ENCODE results near the gene ARL6IP6. TPM values are rescaled to one million over a fixed set of nuclear protein-coding genes. Genes with fewer than 3 reads are reported as not detected.

Gene ARL6IP6
- total and polyA plus RNA-seq, 8 donors: 2.2 to 134 (median 12.8) TPM

DNA sequence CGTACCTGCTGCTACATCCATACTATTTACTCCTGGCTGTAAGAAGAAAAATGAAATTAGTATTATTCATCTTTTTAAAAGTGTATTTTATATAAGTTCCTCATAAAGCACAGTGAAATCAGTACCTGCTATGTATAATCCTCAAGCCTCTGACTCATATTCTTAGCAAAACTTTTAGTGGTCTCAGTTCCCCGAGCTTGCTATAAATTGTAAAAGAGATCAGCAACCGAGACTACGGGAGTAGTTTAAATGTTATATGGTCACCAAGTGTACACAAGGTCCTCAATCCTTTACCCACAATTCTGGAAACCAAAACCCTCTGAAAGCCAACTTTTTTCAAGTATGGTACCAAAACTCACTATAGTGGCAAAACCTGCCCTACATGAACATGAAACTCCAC is 25.4 kb upstream of the ARL6IP6 start:
- H3K9me3 ChIP-seq: no peaks in the 10 kb centered on the region
- peaks cover 0 to 33% (median 22%) of the 10 kb centered on the region in 4 donors for H3K36me3 ChIP-seq
- DNase-seq: no peak
- intact Hi-C loops (cut with DNase I; ENCODE audit: low total_unique reads): no loop called here
- H3K4me3 ChIP-seq: no peak overlapping the region
- H3K4me1 ChIP-seq: peaks cover 0 to 8% (median 1%) of the 10 kb centered on the region in 4 donors
- TF ChIP-seq EP300 (IDR thresholded peaks at IDR 0.05) (no peak), POLR2AphosphoS5 (IDR thresholded peaks at IDR 0.05) (no peak), CTCF (IDR thresholded peaks at IDR 0.05) (no peak), POLR2A (IDR thresholded peaks at IDR 0.05) (no peak)
- no peaks in the 10 kb centered on the region for H3K27me3 ChIP-seq
- H3K27ac ChIP-seq: no peak overlapping the region
- 85 to 91% (median 88%) methylated on average over 4 of the region's 4 CpGs for WGBS, 5 donors

DNA sequence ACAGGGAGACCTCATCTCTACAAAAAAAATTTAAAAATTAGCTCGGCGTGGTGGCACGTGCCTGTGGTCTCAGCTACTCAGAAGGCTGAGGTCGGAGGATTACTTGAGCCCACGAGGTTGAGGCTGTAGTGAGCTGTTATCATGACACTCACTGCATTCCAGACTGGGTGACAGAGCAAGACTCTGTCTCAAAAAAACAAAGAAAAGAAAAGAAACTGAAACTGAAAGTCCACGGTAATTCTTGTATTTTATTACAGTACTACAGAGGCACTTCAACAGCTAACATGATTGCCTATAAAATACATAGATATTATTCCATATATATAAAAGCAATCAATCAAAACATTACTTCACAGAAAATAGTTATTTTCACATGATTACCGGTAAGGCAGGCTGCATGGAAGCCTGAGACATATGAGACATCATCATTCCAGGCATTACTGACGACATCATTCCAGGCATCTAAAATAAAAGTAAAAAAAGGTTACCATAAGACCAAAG is 24.2 kb upstream of the ARL6IP6 start:
- intact Hi-C loops (cut with DNase I; ENCODE audit: low total_unique reads): no loop called here
- no peaks in the 10 kb centered on the region for H3K27me3 ChIP-seq
- 51 to 70% (median 64%) methylated on average over 8 of the region's 8 CpGs for WGBS, 5 donors
- H3K27ac ChIP-seq: peak overlapping the region in 2 of 5 donors; percentile 24 to 62
- TF ChIP-seq EP300 (IDR thresholded peaks at IDR 0.05): no peak
- no peak for TF ChIP-seq POLR2AphosphoS5 (IDR thresholded peaks at IDR 0.05)
- no peak for TF ChIP-seq POLR2A (IDR thresholded peaks at IDR 0.05)
- TF ChIP-seq CTCF (IDR thresholded peaks at IDR 0.05): no peak
- peaks cover 0 to 8% (median 1%) of the 10 kb centered on the region in 4 donors for H3K4me1 ChIP-seq
- H3K4me3 ChIP-seq: peak overlapping the region in 3 of 4 donors; percentile 0 to 9 (median 7)
- DNase-seq: peak in 1 of 2 donors; percentile 8
- H3K36me3 ChIP-seq: peaks cover 0 to 30% (median 19%) of the 10 kb centered on the region in 4 donors
- no peaks in the 10 kb centered on the region for H3K9me3 ChIP-seq

DNA sequence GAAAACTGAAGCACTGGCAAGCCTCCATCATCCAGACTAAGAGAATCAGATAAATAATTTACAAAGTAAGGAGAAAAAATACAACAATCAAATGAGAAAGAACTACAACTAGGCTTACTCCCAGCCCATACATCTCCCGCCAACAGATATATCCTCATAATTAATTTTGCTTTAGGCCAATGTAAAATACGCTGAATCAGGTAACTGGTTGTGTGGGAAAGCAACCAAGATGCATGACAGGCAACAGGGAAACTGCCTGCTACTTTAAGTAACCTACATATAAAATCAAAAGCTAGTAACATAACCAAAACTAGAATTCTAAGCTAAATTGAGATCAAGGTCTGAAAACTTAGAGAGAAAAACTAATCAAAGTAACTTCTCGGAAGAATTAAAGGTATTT is 22.7 kb upstream of the ARL6IP6 start:
- 93 to 98% (median 97%) methylated on average over 3 of the region's 3 CpGs for WGBS, 5 donors

DNA sequence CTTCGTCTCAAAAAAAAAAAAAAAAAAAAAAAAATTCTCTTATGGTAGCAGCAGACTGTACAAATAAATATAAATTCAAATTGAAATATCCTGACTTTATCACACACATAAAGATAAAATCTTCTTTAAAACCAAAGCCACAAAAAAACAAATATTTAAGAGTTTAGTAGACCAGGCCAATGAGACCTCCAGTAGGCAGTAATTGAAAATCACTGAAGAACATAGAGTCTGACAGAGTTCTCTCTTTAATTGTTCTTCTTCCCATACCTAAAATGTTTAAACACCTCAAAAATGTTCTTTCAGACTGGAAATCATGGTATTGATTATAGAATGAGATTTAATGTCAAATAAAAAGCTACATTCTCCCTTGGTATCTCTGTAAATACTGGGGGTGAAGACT is 21.9 kb upstream of the ARL6IP6 start:
- DNase-seq: no peak
- intact Hi-C loops (cut with DNase I; ENCODE audit: low total_unique reads): no loop called here
- 77 to 100% (median 89%) methylated on average over 1 of the region's 1 CpG for WGBS, 5 donors
- H3K27me3 ChIP-seq: no peaks in the 10 kb centered on the region
- H3K27ac ChIP-seq: no peak overlapping the region
- peaks cover 0 to 32% (median 21%) of the 10 kb centered on the region in 4 donors for H3K36me3 ChIP-seq
- TF ChIP-seq POLR2A (IDR thresholded peaks at IDR 0.05) (no peak), CTCF (IDR thresholded peaks at IDR 0.05) (no peak), EP300 (IDR thresholded peaks at IDR 0.05) (no peak), POLR2AphosphoS5 (IDR thresholded peaks at IDR 0.05) (no peak)
- peaks cover 0 to 8% (median 4%) of the 10 kb centered on the region in 4 donors for H3K4me1 ChIP-seq
- no peak overlapping the region for H3K4me3 ChIP-seq
- peaks cover 0 to 4% (median under 1%) of the 10 kb centered on the region in 4 donors for H3K9me3 ChIP-seq

More for the DNA sequence above, 22.7 kb upstream of the ARL6IP6 start:
- H3K4me3 ChIP-seq: no peak overlapping the region
- no peaks in the 10 kb centered on the region for H3K9me3 ChIP-seq
- H3K27ac ChIP-seq: no peak overlapping the region
- DNase-seq: no peak
- intact Hi-C loops (cut with DNase I; ENCODE audit: low total_unique reads): no loop called here
- peaks cover 0 to 8% (median 4%) of the 10 kb centered on the region in 4 donors for H3K4me1 ChIP-seq
- TF ChIP-seq CTCF (IDR thresholded peaks at IDR 0.05): no peak
- TF ChIP-seq POLR2A (IDR thresholded peaks at IDR 0.05): no peak
- no peaks in the 10 kb centered on the region for H3K27me3 ChIP-seq
- peaks cover 0 to 27% (median 18%) of the 10 kb centered on the region in 4 donors for H3K36me3 ChIP-seq
